Natural killer cell (primary cell): ENCODE results near the gene AP3S2. TPM values are rescaled to one million over a fixed set of nuclear protein-coding genes. Genes with fewer than 3 reads are reported as not detected.

Experiments used
- ATAC-seq, 3 donors: fragments of 150-1000 bp in 2 of 3; fragments of 200-7000 bp in 1 of 3; cut with Tn5 transposase; 1 replicate in 1 of 3; 2 replicates in 2 of 3; pipeline ENCODE4 v1.10.0; 2021; ENCODE audit warnings: mild to moderate bottlenecking in 2 of 3, moderate library complexity in 2 of 3
- DNase-seq, 2 donors: peaks; one replicate each; pipeline versions ENCODE4 v3.0.0 to v3.0.0-alpha.2; 2013 to 2021; ENCODE audit warnings: mixed read lengths in 1 of 2
- H3K27ac ChIP-seq: one replicate; pipeline ENCODE4 v1.5.1; 2013; ENCODE audit warnings: mild to moderate bottlenecking, low read length
- H3K27me3 ChIP-seq: one replicate; pipeline ENCODE4 v1.6.1; 2013; ENCODE audit warnings: low read length; ENCODE audit not compliant: control insufficient read depth, insufficient read depth
- H3K36me3 ChIP-seq: one replicate; pipeline ENCODE4 v1.6.1; 2013; ENCODE audit warnings: low read length; ENCODE audit not compliant: control insufficient read depth, insufficient read depth
- H3K4me1 ChIP-seq: one replicate; pipeline ENCODE4 v1.6.1; 2013; ENCODE audit warnings: low read length; ENCODE audit not compliant: control insufficient read depth, insufficient read depth
- H3K4me3 ChIP-seq: one replicate; pipeline ENCODE4 v1.5.1; 2013; ENCODE audit warnings: low read length
- H3K9me3 ChIP-seq: one replicate; pipeline ENCODE4 v1.6.1; 2013; ENCODE audit warnings: low read length; ENCODE audit not compliant: control insufficient read depth, insufficient read depth
- H3K27ac Mint-ChIP-seq, 2 donors: one replicate each; pipeline ENCODE4 v1.8.0; 2022; ENCODE audit warnings: mild to moderate bottlenecking in 2 of 2, mixed read lengths in 2 of 2, moderate library complexity in 1 of 2
- H3K27me3 Mint-ChIP-seq, 2 donors: one replicate each; pipeline ENCODE4 v1.8.0; 2022; ENCODE audit warnings: low read depth in 2 of 2, mixed read lengths in 2 of 2
- H3K36me3 Mint-ChIP-seq: one replicate; pipeline ENCODE4 v1.8.0; 2022; ENCODE audit warnings: mixed read lengths
- H3K4me1 Mint-ChIP-seq, 2 donors: one replicate each; pipeline ENCODE4 v1.8.0; 2022; ENCODE audit warnings: mixed read lengths in 2 of 2
- H3K4me3 Mint-ChIP-seq: one replicate; pipeline ENCODE4 v1.8.0; 2022; ENCODE audit warnings: mild to moderate bottlenecking, moderate library complexity, mixed read lengths
- H3K9me3 Mint-ChIP-seq, 2 donors: one replicate each; pipeline ENCODE4 v1.8.0; 2022; ENCODE audit warnings: mixed read lengths in 2 of 2
- WGBS: methylation state at CpG from one replicate; pipeline ENCODE4 v1.1.7; 2013; ENCODE audit warnings: missing lambda C conversion rate; ENCODE audit not compliant: insufficient coverage; 5-methylcytosine and 5-hydroxymethylcytosine counted together
- intact Hi-C: fragments of 100-400 bp; cut with micrococcal nuclease; formaldehyde crosslinking; loops from one replicate; pipeline ENCODE4 v1.14.2; 2022
- total RNA-seq, 4 donors: library from RNA; stranded (reverse); fragments of 120-200 nt in 1 of 4; gene quantifications; one replicate each; pipeline versions ENCODE4 v1.2.3 to v1.2.4, GENCODE V29; 2013 to 2022
- TF ChIP-seq, protein P1 (sequence below): fragments of 200-600 bp; IDR thresholded peaks from one replicate; pipeline ENCODE4 v1.8.0; 2022; ENCODE audit warnings: antibody characterized with exemption

Gene AP3S2
- total RNA-seq, 3 donors from 2014 or later (not counting 1 experiment from before 2014, with no cell fraction given): 28.4 to 38.2 (median 36.8) TPM

DNA sequence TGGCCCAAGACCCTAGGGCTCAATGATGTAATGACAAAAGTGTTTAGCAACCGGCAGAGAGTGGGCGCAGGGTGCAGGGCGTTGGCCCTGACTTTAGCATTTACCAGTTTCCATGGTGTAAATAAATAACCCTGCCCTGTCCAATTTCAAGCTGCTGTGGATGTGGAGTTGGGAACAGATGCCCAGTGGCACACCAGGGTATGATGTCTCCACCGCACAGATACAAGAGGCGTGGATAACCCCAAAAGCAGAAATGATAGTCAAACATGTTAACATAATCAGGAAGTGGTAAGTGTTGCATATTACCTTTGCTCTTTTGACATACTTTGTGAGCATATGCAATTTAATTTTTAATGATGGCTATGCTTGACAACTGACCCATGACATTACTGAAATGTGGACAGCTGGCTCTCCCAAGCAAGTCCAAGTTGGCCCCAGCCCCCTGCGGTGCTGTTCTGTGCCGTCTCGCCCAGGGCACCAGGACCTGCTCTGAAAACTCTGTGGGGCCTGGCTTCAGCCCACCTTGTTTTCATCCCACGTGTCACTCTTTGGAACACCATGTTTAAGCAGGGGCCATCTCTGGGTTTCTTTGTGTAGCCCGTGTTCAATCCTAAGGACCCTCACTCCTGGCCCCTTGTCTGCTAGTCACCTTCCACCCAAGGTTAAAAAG is 68.4 kb downstream of the AP3S2 start:
- no peak overlapping the region for H3K4me3 Mint-ChIP-seq
- no peaks in the 10 kb centered on the region for H3K9me3 Mint-ChIP-seq
- Histone ChIP-seq H3K27ac (no peak overlapping the region), H3K9me3 (no peaks in the 10 kb centered on the region), H3K4me3 (no peak overlapping the region), H3K36me3 (no peaks in the 10 kb centered on the region), H3K27me3 (no peaks in the 10 kb centered on the region), H3K4me1 (peaks cover 36% of the 10 kb centered on the region)
- intact Hi-C loops: no loop called here
- peaks cover 0 to 16% of the 10 kb centered on the region in 2 donors for H3K4me1 Mint-ChIP-seq
- DNase-seq: no peak
- H3K36me3 Mint-ChIP-seq: no peaks in the 10 kb centered on the region
- 68% methylated on average over 10 of the region's 10 CpGs for WGBS
- no peak overlapping the region for H3K27ac Mint-ChIP-seq
- ATAC-seq: peak in 1 of 3 donors; percentile 76
- peaks cover 0 to 9% of the 10 kb centered on the region in 2 donors for H3K27me3 Mint-ChIP-seq
- TF ChIP-seq, protein P1, sequence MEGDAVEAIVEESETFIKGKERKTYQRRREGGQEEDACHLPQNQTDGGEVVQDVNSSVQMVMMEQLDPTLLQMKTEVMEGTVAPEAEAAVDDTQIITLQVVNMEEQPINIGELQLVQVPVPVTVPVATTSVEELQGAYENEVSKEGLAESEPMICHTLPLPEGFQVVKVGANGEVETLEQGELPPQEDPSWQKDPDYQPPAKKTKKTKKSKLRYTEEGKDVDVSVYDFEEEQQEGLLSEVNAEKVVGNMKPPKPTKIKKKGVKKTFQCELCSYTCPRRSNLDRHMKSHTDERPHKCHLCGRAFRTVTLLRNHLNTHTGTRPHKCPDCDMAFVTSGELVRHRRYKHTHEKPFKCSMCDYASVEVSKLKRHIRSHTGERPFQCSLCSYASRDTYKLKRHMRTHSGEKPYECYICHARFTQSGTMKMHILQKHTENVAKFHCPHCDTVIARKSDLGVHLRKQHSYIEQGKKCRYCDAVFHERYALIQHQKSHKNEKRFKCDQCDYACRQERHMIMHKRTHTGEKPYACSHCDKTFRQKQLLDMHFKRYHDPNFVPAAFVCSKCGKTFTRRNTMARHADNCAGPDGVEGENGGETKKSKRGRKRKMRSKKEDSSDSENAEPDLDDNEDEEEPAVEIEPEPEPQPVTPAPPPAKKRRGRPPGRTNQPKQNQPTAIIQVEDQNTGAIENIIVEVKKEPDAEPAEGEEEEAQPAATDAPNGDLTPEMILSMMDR: no peak

DNA sequence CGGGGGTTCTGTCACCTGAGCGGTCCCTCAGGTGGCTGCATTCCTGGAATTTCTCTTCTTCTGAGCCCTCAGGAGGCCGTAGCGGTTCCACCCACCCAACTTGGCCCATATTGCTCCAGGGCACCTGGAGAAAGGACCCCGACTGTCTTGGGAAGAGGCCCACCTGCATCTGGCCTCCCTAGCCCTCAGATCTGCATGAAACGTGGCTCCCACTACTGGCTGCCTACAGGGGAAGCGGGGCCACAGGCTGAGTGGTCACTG is 69.3 kb downstream of the AP3S2 start:
- 84% methylated on average over 7 of the region's 7 CpGs for WGBS
- H3K27ac ChIP-seq: no peak overlapping the region
- H3K9me3 ChIP-seq: no peaks in the 10 kb centered on the region
- H3K4me1 Mint-ChIP-seq: peaks cover 0 to 9% of the 10 kb centered on the region in 2 donors
- ATAC-seq (no peak), DNase-seq (no peak)
- no peaks in the 10 kb centered on the region for H3K9me3 Mint-ChIP-seq
- intact Hi-C loops: no loop called here
- H3K4me3 ChIP-seq: no peak overlapping the region
- no peaks in the 10 kb centered on the region for H3K27me3 ChIP-seq
- H3K36me3 ChIP-seq: no peaks in the 10 kb centered on the region
- TF ChIP-seq, protein P1: no peak
- peaks cover 0 to 9% of the 10 kb centered on the region in 2 donors for H3K27me3 Mint-ChIP-seq
- H3K4me1 ChIP-seq: peaks cover 36% of the 10 kb centered on the region
- H3K4me3 Mint-ChIP-seq: no peak overlapping the region
- H3K27ac Mint-ChIP-seq: no peak overlapping the region
- no peaks in the 10 kb centered on the region for H3K36me3 Mint-ChIP-seq

DNA sequence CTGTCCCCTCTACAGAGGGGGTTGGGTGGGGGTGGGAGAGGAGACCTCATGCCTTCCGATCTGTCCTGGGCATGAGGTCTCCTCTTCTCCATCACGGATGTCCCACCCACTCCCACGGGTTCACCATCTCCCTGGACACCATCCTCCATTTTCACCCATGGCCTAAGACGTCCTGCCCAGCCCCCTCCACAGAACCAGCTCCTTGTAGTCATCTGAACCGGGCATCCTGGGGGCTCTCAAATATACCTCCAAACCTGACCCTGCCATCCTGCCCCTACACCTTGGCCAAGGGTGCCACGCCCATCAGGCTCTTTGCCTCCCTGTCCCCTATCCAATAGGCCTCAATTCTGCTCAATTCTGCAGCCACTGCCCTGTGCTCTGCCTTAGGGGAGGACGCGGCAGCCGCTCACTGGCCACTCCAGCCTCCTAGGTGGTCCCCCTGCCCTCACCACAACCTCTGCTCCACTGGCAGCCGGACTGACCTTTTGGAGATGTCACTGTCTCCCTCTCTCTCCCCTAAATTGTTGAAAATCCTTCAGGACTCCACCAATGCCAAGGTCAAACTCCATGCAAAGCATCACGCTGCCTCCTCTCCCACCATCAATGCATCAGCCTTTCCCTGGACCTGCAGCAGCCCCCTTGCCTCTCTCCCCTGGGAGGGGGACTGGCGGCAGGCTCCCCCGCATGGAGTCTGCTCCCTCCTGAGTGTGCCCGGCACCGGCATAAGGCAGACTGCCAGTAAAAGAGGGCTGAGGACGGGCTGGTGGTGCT is 69.8 kb downstream of the AP3S2 start:
- no peaks in the 10 kb centered on the region for H3K9me3 Mint-ChIP-seq
- no peak overlapping the region for H3K4me3 ChIP-seq
- peaks cover 36% of the 10 kb centered on the region for H3K4me1 ChIP-seq
- no peaks in the 10 kb centered on the region for H3K9me3 ChIP-seq
- 90% methylated on average over 16 of the region's 16 CpGs for WGBS
- no peak overlapping the region for H3K27ac ChIP-seq
- H3K27ac Mint-ChIP-seq: no peak overlapping the region
- no peak overlapping the region for H3K4me3 Mint-ChIP-seq
- TF ChIP-seq, protein P1: no peak
- ATAC-seq: no peak
- no peaks in the 10 kb centered on the region for H3K36me3 ChIP-seq
- H3K27me3 Mint-ChIP-seq: peaks cover 0 to 9% of the 10 kb centered on the region in 2 donors
- DNase-seq: no peak
- H3K36me3 Mint-ChIP-seq: no peaks in the 10 kb centered on the region
- intact Hi-C loops: no loop called here
- H3K27me3 ChIP-seq: no peaks in the 10 kb centered on the region
- peaks cover 0 to 6% of the 10 kb centered on the region in 2 donors for H3K4me1 Mint-ChIP-seq
